Activated effector memory CD4-positive, alpha-beta T cell treated with Interleukin-2 at 50 U/mL for 16 hours (primary cell): ENCODE measurements around the gene ZNF668.
"Not testable (repeated sequence)": the region's sequence is repeated elsewhere in the genome, so short reads cannot be mapped to it uniquely, and the experiment has no call there.

Experiments used
- DNase-seq: peaks from one replicate; pipeline ENCODE4 v3.0.0-alpha.2; 2020

The ZNF668 gene

GRCh38 chr16:31052114-31052513 is 21.9 kb downstream of the ZNF668 start:
- no peak for DNase-seq

- no peak for DNase-seq
Measured at GRCh38 chr16:31050280-31051030, 23.6 kb downstream of the ZNF668 start.

- DNase-seq, result no peak
Measured at GRCh38 chr16:31043898-31044481, 30.1 kb downstream of the ZNF668 start.

DNA sequence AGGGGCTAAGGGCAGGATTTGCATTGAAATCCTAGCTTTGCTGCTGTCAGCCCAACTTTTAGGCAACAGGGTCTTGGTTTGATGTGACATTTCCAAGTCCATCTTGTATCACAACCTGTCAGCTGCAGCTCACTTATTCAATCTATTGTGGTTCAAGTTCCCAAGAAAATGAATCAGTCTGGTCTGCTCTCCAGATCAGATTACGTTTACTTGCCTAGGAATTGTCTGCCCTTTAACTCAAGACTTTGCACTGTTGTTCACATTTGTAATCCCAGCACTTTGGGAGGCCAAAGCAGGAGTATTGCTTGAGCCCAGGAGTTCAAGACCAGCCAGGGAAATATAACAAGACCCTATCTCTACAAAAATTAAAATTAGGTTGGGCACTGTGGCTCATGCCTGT is 30.7 kb downstream of the ZNF668 start:
- DNase-seq, result no peak

- DNase-seq, result no peak
Measured at GRCh38 chr16:31042866-31043265, 31.2 kb downstream of the ZNF668 start.

DNA sequence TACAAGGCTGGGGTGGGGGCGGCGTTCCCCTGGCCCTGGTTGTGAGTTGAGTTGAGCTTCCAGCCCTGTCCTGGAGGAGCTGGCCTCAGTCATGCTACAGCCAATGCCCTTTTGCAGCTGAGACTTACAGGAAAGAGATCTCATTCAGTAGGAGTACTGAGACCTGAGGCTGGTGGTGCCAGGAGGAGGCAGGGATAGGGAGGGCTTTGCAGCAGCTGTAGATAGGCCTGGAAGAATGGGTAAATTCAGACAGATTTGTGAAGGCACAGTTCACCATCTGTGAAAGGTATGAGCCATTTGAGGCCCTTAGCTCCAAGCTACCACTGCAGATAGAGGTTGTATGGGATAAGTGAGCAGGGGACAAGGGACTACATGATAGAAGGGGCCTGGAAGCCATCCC is 35.0 kb downstream of the ZNF668 start:
- DNase-seq, result no peak

GRCh38 chr16:31036691-31037090 is 37.3 kb downstream of the ZNF668 start:
- no peak for DNase-seq

DNA sequence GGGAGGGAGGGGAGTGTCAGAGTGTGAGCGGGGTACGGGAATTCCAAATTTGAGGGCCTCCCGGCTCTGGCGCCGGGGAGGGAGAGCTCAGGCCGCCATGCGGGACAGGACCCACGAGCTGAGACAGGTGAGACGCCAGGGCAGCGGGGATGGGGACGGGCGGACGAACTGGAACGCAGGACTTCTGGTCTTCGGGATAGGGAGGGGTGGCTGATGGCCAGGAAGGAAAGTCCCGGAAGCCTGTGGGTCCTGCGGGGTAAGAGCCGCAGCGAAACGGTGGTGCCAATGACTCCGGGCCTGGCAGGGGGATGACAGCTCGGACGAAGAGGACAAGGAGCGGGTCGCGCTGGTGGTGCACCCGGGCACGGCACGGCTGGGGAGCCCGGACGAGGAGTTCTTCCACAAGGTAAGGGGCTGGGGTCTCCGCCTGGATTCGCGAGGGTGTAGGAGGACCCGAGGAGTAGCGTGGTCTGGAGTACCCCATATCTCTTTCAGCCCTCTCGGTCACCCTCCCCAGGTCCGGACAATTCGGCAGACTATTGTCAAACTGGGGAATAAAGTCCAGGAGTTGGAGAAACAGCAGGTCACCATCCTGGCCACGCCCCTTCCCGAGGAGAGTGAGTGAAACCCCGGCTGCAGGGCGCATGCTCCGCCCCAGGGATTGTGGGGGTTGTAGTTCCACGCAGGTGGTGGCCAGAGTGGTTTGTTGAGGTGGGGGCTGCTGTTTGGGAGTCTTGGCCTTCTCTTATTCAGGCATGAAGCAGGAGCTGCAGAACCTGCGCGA is 40.1 kb downstream of the ZNF668 start:
- DNase-seq, result peak; percentile 77

DNA sequence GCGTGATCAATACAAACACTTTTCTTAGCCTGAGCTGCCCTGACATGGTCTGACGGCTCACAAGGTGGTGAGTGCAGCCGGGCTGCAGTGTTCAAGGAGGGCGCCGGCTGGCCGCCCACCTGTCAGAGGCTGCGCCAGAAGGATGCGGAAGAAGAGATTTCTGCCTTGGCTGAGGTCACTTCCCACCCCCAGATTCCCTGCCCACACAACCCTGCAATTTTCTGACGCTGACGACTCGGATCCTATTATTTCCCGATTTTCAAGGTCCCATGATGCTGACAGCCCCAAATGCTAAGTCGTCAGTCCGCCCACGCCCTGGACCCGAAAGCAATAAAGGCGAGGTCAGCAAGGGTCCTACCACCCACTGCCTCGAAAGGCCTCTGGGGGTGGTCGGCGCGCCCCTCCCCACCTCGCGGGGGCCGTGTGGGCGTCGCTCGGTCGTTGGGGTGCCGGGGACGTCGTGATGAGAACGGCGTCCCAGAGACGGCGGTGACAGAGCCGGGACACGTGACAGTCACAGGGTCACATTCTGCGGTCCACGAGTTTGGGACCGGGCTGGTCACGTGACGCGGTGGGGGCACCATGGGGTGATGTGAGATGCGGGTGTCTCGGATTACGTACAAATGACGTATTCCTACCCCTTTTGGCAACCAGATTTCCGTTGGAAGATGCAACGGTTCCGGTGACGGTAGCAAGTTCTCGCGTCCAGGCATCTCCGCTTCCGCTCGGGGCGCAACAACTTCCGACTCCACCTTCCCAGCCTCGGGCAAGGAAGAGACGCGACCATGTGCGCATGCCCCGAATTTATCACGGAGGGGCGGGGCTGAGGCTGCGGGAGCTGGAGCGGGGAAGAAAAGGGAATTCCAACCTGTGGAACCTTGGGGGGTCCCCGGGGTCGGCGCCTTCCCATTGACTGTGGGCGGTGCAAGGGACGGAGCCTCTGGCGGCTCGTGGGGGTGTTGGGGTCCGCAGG is 41.0 kb downstream of the ZNF668 start, which contains the start of gene STX4:
Gene STX4 (plus strand): TSS at position 823 of the 973 bp plus-strand sequence. CDS start 248 bp downstream, outside the sequence.
- peak; percentile 94 for DNase-seq

DNA sequence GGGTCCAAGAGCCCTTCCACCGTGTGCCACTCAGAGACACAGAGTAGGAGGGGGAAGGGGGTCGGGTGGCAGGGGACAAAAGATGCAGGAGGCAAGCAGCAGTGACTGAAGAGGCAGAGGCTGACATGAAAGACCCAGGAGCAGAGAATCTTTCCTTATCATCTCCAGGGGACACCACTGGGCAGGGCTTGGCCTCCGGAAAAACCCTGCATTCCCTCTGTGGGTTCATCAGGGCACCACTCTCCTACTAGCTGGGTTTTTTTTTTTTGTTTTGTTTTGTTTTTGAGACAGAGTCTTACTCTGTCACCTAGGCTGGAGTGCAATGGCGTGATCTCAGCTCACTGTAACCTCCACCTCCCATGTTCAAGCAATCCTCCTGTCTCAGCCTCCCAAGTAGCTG is 42.8 kb downstream of the ZNF668 start:
- DNase-seq, result no peak

DNA sequence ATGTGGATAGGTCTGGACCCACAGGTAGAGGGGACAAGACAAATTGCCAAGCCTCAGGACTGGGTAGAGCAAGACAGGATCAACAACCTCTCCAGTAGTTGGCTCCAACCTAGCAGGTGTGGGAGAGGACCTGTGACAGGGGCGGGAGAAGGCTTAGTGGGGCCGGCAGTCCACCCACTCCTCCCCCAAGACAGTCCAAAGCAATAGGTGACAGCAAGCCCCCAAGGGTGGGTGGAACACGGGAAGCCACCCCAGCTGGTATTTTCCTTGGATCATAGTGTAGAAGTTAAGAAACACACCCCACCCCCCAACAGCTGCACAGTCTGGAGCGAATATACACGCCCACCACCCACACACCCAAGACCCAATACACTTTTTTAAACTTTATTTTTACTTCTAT is 44.8 kb downstream of the ZNF668 start:
- no peak for DNase-seq

GRCh38 chr16:31025339-31025738 is 48.7 kb downstream of the ZNF668 start:
- no peak for DNase-seq

GRCh38 chr16:31023627-31024226 is 50.3 kb downstream of the ZNF668 start:
- DNase-seq, result no peak

DNA sequence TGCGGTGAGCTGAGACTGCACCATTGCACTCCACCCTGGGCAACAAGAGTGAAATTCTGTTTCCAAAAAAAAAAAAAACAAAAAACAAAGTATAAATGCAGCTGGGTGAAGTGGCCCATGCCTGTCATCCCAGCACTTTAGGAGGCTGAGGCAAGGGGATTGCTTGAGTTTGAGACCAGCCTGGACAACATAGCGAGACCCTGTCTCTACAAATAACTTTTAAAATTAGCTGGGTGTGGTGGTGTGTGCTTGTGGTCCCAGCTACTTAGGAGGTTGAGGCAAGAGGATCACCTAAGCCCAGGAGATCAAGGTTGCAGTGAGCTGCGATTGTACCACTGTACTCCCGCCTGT is 50.8 kb downstream of the ZNF668 start:
- no peak for DNase-seq

GRCh38 chr16:31022544-31023251 is 51.3 kb downstream of the ZNF668 start:
- DNase-seq, result no peak

GRCh38 chr16:31020536-31020935 is 53.5 kb downstream of the ZNF668 start:
- DNase-seq, result no peak

DNA sequence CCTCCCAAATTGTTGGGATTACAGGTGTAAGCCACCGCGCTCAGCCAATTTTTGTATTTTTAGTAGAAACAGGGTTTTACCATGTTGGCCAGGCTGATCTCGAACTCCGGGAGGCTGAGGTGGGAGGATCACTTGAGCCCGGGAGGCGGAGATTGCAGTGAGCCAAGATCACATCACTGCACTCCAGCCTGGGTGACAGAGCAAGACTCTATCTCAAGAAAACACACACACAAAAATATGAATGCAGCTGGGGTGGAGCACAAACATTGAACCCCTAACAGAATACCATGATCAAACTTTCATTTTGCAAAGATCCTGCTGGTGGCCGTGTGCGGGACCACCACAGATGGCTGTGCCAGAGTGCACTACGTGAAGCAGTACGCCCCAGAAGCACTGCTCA is 56.3 kb downstream of the ZNF668 start:
- not testable (repeated sequence) for DNase-seq

DNA sequence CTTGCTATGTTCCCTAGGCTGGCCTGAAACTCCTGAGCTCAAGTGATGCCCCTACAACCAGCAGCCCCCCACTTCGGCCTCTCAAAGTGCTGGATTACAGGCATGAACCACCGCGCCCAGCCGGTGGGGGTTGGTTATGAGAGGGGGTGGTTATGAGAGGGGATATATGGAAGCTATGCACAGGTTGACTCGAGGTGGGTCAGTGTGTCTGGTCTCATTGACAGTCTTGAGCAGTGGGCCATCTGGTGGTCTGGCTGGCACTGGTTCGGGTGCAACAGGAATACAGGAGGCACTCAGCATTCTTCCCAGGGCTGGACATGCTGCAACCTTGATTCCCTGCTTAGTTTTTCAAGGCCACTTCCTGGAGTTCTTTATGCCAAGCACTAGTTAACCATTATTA is 58.0 kb downstream of the ZNF668 start:
- DNase-seq, result no peak

GRCh38 chr16:31013292-31013691 is 60.7 kb downstream of the ZNF668 start:
- not testable (repeated sequence) for DNase-seq

- DNase-seq, result not testable (repeated sequence)
Measured at GRCh38 chr16:31011815-31012214, 62.2 kb downstream of the ZNF668 start.
